NCI-H128 (cell line): ENCODE results near the gene KIAA0825.

Source experiments
- DNase-seq: peaks from one replicate; lab custom pipeline; 2025; ENCODE audit not compliant: unreplicated experiment; lab: John Stamatoyannopoulos, UW

KIAA0825 gene

DNA sequence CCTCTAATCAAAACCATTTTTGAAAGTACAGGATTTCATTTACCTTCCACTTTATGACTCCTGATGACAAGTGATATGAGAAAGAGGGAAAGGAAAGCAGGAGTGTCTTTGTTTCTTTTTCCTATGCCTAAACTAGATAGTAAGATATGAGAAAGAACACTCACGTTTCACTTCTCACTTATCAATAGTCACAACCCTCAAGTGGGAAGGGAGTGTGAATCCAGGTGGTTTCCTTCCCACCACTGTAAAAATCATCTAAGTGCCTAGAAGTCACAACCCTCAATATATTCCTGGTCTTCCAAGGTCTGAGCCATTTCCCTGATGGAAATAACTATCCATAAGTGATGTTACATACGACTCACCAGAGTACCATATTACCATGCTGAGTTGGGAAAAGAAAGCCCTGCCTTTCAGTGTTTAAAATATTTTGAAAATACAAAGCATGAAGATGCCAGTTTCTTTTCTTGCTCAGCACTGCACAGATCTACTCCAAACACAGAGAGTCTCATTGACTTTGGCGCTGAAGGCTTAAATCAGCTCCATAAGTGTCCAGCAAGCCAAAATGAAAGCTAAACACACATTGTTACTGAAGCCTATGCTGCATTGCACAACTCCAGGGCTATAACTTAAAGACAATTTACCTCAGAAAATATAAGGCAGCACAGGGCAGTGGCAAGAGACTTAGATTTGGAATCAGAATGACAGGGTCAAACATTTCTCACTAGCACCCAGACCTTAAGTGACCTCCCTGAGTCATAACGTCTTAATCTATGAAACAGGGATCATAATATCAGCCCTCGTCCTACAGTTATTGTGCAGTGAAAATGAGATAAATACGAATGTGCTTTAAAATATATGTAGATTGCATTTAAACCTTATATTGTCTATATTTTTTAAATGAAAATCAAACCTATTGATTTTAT lies 301.2 kb downstream of the KIAA0825 start:
- DNase-seq: no peak

DNA sequence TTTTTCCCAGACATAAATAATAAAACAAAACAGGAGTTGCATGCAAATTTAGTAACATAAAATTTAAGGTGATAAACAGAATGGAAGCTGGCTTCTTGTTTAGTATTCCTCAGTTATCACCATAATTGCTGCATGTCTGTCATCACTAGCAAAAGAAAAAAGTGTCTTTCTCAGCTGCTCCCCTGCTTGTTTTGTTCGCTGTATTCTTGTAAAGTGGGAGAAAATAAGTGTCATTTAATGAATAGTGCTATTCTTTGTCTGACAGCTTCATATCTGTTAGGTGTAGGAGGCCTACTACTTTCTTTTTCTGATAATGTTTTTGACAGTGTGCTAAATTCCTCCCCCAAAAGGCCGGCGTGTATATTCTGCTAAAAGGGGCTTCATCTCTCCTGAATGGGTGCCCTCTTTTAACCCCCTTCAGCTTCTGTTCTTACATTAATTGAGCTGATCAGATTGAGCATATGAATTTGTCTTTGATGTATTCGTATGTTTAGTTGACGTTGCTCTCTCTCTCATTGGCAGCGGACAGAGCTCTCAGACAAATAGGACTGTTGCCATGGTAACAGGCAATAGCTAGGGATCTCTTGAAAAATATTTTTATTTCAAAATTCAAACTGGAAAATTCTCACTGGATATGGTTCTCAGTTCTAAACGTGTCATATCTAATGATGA lies 303.8 kb downstream of the KIAA0825 start:
- no peak for DNase-seq

DNA sequence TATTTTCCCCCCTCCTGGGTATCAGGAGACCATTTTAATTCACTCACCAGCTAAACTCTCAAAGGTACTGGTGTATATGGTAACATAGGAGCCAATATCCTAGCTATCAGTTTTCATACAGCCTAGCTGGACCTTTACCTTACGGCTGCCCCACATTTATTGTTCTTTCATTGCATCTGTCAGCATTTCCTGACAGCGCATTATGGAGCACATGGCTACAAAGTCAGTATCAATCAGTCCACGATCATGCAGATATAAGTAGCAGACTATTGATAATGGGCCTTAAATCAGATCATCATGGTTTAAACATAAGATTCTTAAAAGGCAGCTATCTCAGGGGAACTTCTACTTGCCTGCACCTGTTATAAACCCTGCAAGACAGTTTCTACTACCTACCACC lies 304.7 kb downstream of the KIAA0825 start:
- DNase-seq: no peak

DNA sequence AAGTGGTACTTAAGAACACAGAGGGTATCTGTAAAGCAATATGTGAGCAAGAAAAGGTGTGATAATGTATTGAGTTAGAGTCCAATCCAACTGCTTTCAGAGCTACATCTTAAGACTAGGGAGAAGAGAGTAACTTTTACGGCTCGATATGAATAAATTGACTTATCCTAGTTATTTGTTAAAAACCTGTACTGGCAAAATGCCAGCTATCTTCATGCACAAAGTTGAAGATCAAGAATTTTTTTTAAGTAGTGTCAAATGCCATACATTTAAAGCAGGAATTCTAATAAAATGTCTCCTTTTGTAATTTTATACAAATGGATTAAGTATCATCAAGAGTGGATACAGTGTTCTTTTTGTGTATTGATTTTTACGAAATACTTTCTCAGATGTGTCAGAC lies 305.2 kb downstream of the KIAA0825 start:
- DNase-seq: no peak

DNA sequence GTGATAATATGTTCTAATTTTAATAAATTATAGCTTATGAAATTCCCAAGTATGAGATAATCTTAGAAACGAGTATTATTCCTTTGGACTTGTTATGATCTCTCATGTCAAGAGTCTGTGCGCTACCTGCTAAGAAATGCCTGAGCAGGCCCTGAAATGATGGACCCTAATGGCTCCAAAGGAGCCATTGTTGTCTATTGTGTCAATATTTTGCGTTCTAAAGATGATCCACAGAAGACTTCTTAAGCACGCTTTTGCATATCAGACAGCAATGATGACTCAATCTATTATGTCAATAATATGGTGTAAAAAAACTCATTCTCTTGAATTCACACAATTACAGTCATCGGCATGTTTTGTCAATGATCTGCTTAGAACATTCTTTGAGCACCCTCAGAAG lies 306.1 kb downstream of the KIAA0825 start:
- no peak for DNase-seq

DNA sequence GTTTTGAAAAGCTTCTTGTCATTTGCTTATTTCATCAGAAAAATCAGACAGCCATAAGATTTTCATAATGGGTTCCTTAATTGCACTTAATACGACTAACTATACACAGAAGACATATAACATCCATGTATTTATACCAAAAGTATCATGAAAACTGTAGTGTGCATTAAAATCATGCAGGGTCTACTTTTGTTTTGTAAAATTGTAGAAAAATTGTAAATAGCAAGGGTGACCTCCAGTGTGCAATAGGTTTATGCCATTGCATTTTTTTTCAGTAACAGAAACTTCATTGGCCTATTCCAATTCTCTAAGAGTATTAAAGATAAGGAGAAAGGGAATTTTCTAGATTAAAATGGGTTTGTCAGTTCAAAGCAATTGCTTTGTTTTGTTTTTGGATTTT lies 307.6 kb downstream of the KIAA0825 start:
- no peak for DNase-seq

DNA sequence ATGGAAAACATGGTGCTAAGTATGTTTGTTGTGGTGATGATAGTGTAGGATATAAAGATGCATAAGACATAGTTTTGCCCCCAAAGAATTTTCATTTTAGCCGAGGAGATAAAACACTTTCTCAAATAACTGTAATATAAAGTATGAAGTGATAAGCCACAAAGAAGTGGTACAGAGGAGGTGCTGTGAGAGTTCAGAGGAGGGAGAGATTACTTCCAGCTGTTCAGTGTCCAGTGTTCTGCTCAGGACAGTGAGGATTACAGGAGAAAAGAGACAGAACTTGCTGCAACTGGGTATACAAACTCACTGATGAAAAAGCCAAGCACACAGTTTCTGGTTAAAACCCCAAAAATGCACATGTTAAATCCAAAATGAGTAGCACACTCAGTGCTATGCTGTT lies 309.3 kb downstream of the KIAA0825 start:
- DNase-seq: no peak

DNA sequence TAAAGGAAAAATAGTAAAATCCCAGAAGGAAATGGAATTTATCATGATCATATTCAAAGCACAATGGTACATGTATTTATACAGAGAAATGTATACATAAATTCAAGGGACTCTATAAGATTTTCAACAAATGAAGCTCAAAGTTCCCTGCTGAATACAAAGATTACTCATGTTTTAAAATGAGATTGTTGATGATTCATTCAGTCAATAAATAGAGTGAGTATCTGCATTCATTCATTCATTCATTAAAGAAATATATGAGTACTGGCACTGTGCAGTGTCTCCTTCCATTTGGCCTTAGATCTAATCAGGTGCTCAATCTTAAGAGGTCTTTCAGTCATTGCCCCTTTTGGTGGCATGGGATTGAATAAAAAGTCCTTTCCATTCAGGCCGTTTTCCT lies 310.0 kb downstream of the KIAA0825 start:
- no peak for DNase-seq

DNA sequence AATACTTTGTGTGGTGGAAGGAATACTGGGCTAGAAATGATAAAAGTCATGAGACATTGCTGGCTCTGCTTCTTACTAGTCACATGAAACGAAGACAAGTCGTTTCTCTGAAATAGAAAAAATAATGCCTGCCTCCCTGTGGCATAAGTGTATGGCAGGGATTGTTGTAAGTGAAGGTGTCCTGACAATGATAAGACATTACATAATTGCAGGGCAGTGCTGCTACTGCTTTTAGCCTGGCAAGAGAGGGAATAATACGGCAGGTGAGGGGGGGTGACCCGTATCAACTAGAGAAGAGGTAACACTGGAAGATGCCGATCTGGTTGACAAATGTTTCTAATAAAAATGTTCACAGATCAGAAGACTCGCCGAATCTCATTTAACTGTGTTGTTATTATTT lies 314.3 kb downstream of the KIAA0825 start:
- DNase-seq: no peak

DNA sequence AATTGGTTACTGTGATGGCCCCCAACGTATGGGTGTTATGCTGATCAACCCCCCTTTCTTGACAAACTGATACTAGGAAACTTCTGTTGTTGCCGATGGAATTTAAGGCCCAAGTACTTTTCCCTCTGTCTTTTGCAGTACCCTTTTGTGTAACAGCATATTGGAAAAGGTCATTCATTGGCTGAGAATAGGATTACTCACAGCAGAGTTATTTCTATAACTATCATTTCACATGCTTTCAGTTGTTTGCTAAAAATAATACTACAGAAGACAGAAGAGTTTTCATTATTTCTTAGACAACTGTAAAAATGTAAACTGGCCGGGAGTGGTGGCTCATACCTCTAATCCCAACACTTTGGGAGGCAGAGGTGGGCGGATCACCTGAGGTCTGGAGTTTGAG lies 329.5 kb downstream of the KIAA0825 start:
- DNase-seq: no peak

DNA sequence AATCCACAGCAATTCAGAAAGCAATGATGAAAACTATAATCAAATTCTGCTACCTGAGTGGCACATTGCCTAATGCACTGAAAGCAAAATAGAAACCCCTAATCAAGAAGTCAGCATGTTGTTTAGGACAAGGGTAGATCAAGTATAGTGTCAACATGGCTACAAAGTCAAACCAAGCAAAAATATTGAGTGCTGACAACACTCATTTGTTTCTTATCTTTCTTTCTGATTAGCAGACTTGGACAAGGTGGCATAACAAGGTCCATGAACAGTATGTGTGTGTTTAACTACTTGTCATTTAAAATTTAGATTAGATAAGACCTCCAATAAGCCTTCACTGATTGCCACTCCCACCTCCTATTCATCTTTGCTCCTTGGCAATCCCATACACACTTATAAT lies 332.4 kb downstream of the KIAA0825 start:
- no peak for DNase-seq

DNA sequence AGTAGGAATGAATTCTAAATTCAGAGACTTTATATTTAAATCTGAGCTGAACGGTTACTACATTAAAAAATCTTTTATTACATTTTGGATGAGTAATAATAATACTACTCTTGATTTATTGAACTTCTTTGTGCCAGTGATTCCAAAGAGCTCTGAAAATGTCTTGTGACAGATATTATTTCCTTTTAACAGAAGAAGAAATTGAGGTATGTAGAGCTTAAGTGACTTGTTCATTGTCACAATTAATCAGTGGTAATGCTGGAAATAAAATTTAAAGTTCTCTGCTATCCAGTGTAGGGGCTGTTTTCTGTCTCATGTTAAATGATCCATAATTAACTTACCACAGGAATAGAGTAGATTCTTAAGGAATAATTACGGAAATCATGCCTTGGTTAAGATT lies 335.3 kb downstream of the KIAA0825 start:
- no peak for DNase-seq

DNA sequence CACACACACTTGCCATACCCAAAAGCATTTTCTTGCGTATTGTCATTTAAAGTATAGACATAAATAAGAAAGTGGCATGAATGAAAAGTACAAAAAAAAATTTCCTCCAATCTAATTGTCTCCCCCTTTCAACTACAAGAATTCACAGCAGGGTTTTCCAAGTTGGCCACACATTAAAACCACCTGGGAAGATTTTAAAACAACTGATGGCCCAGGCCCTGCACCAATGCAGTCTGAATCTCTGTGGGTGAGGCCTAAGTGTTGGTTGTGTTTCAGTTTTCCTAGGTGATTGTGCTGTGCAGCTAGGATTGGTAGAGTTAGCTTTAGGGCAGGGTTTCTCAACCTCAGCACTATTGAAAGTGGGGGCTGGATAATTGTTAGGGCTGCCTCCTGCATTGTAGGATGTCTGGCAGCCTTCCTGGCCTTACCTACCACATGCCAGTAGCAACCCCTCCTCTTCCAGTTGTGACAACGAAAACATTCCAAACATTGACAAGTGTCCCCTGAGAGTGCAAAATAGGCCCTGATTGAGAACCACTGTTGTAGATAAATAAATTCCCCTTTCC lies 337.1 kb downstream of the KIAA0825 start:
- no peak for DNase-seq

DNA sequence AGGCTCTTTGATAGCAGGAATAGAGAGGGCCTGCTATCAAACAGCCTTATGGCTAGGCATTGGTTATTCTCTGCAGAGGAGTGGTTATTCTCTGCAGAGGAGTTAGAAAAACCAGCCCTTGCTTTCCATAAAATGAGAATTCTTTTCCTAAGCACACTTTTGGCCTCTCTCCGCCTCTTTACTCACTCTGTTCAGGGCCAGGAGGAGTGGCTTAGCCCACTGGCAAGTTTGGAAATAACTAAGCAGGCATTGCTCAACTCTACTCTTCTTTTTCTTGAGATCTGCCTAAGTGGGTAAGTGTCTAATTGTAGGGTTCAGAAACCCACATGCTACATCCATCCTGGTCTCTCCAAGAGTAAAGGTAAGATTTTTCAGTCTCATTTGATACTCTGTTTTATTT lies 341.7 kb downstream of the KIAA0825 start:
- no peak for DNase-seq

DNA sequence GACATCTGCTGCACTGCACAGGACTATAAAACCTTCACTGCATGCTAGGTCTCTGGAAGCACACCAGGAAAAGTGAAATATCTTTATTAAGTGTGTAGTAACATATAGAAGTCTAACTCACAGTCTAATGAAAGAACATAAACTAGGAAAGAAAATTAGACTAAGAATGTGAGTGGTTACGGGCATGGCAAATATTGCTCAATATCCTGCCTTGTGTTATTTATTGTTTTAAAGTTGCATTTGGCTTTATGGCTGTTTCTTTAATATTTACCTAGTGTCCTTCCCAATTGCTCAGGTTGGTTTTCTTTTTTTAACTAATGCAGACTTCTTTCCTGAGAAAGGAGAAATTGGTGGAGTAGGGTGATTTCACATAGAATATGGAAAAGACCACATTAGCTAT lies 342.4 kb downstream of the KIAA0825 start:
- no peak for DNase-seq

DNA sequence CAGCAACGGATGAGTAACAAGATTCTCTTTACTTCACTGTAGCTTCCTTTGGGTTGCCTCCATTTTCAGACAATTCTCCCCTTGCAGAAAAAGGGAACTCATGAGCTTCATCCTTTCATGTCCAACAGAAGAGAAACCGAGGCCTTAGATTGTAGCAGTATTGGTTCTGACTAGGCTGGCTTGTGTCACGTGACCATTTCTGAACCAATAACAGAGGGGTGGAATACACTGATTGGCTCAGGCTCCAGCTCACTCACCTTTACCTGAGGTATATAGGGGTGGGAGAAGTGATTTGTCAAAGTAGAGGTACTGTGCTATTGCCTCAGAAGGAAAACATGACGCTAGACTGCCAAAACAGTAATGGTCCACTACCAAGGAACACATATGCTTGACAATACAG lies 343.7 kb downstream of the KIAA0825 start:
- no peak for DNase-seq

DNA sequence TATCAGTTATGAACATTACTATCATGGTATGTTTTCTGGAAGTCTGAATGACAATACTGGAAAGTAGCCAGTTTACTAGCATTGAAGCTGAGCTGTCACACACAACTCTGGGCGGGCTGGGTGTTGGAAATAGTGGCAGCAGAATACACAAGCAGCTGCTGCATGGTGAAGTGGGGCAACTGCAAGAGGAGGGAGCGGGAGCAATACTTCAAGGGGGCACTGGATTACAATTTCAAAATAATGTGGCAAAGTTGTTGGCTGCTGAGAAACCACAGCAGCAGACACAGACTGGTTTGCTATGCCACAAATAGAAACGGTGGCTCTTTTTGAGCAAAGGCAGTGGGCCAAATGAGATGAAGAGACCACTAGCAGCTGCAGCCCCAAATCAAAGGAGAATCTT lies 350.2 kb downstream of the KIAA0825 start:
- DNase-seq: no peak

DNA sequence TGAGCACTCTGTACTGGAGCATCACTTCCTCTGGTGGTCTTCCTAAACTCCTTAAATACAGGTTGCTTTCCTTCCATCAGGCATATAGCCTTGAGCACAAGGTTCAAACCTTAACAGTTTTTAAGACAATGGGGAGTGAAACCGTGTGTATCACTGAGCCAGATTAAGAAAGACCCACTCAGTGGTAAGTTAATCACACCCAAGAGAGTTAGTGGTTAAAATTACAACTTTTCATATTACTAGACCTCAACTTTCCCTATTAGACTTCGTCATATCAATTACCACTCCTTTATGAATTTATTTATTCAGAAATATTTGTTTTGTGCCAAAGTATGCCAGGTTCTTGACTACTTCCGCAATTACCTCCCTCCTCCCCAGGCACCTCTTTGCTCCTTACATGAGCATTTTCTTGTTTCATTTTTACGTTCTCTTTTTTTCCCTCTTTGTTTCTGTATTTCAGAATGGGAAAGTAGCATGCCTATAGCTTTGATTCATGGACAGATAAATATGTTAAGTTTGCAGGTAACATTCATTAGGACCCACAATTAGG lies 351.0 kb downstream of the KIAA0825 start:
- DNase-seq: no peak

DNA sequence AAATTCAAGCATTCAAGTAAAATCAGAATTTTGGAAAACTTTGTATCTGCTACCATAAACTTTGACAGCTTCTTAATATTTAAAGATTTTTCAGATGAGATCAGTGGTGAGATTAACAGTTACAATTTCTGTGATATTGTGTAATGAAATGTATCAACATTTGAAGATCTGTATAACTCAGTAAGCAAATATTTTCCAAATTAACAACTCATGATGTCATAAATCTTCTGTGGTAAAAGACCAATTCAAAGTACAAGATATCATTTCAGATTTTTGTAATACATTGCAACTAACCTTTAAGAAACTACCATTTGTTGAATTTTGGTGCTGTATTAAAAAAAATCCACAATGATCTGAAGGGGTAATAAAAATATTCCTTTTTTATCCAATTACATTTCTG lies 352.2 kb downstream of the KIAA0825 start:
- DNase-seq: no peak

DNA sequence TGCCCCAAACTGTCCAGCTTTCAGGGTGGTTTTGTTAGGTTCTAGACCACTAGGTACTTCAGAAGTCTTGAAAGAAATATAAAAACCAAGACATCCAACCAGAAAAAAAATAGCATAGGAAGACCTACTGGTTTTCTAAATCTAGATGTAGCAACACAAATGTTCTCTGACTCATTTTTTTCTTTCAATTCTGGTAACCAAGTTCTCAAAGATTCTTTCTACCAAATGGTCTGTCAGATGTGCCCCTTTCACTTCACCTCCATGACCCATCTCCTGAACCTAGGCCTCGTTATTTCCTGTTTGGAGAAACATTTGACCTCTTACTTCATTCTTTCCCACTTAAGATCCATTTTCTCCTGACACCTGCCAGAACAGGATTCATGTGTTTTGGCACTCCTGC lies 355.3 kb downstream of the KIAA0825 start:
- no peak for DNase-seq

DNA sequence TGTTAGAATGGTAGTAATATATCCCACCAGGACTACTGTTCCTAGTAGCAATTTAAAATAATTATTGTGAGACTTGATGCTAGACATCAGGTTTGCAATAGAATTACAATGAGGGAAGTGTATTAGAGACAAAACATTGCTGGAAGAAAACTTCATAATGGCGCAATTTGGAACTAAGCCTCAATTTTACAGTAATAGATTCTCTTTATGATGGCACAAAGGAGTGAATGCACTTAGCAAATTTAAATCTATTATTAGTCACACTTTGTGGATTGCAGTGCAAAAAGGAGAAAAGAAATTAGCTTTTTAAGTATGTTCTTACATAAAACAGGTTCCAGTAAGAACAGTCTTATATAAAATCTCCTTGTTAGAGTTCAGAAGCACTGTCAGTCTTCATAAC lies 358.3 kb downstream of the KIAA0825 start:
- no peak for DNase-seq

DNA sequence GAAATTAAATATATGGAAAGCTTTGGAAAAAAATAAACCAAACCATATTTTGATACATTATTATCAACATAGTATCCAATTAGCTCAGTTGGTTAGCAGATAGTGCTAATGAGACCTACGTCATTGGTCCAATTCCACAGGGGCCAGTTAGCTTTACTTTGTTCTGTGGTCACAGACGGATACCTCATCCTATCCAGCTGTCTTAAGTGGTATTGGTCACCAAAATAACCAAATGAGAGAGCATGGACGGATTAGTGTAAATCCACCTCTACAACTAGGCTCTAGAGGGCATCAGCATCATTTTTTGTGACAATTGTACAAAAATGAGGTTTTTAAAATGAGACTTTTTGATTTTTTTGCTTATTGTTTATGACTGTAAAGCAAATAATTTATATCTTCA lies 364.2 kb downstream of the KIAA0825 start:
- no peak for DNase-seq
